Choroid plexus epithelial cell (primary cell): ENCODE results near the gene SPRR2E.
"Not testable (repeated sequence)": the region's sequence is repeated elsewhere in the genome, so short reads cannot be mapped to it uniquely, and the experiment has no call there.

Source experiments
- DNase-seq: peaks from one replicate; pipeline ENCODE4 v3.0.0-alpha.2; 2010; ENCODE audit warnings: low read depth
- H3K4me3 ChIP-seq: 2 replicates; pipeline ENCODE4 v1.5.1; 2011; ENCODE audit warnings: low read depth, mild to moderate bottlenecking, control low read depth, low read length, moderate library complexity
- CTCF ChIP-seq: conservative IDR thresholded peaks from 2 replicates; pipeline ENCODE4 v1.5.1; 2011; ENCODE audit warnings: low read depth, mild to moderate bottlenecking, control low read depth, inconsistent platforms, low read length, moderate library complexity

Gene SPRR2E

GRCh38 chr1:153094426-153094825 lies at the start of gene SPRR2E:
Gene SPRR2E (minus strand): TSS chr1:153094526. CDS start chr1:153093751, 775 bp downstream.
- no peak for DNase-seq
- no peak for TF ChIP-seq CTCF
- no peak within 1 kb of the TSS for H3K4me3 ChIP-seq

GRCh38 chr1:153141377-153141776 lies 47.1 kb upstream of the SPRR2E start:
- DNase-seq: no peak
- no peak overlapping the region for H3K4me3 ChIP-seq
- TF ChIP-seq CTCF: no peak

- H3K4me3 ChIP-seq: no peak overlapping the region
- DNase-seq: no peak
- no peak for TF ChIP-seq CTCF
Measured at GRCh38 chr1:153140484-153140883, 46.2 kb upstream of the SPRR2E start.

- TF ChIP-seq CTCF: no peak
- no peak for DNase-seq
- no peak overlapping the region for H3K4me3 ChIP-seq
Measured at GRCh38 chr1:153133743-153134142, 39.4 kb upstream of the SPRR2E start.

GRCh38 chr1:153133267-153133666 lies 38.9 kb upstream of the SPRR2E start:
- no peak overlapping the region for H3K4me3 ChIP-seq
- no peak for TF ChIP-seq CTCF
- no peak for DNase-seq

GRCh38 chr1:153128688-153129087 lies 34.4 kb upstream of the SPRR2E start:
- not testable (repeated sequence) for H3K4me3 ChIP-seq, DNase-seq

- no peak for DNase-seq
- no peak overlapping the region for H3K4me3 ChIP-seq
- TF ChIP-seq CTCF: no peak
Measured at GRCh38 chr1:153127296-153127695, 33.0 kb upstream of the SPRR2E start.

GRCh38 chr1:153125536-153125935 lies 31.2 kb upstream of the SPRR2E start:
- TF ChIP-seq CTCF: no peak
- DNase-seq: no peak
- H3K4me3 ChIP-seq: no peak overlapping the region

GRCh38 chr1:153123793-153124192 lies 29.5 kb upstream of the SPRR2E start:
- not testable (repeated sequence) for DNase-seq, H3K4me3 ChIP-seq
